ENCODE data around the gene ZC3HAV1L. TPM values are rescaled to one million over a fixed set of nuclear protein-coding genes. Genes with fewer than 3 reads are reported as not detected.

ZC3HAV1L gene
- polyA plus RNA-seq, 10 donors, result 12.2 to 21.1 (median 17.9) TPM

Other genes with a start within 250 kb of the ZC3HAV1L start
- under 1 TPM in 8 of 10 donors, not detected in 2; 0.04 to 0.20 (median 0.07) TPM for gene TMEM213, start 238.0 kb downstream of the ZC3HAV1L start, polyA plus RNA-seq (ENCODE audit: insufficient read length in 10 of 10)
- under 1 TPM in 8 of 10 donors, not detected in 2; 0.08 to 0.35 (median 0.21) TPM for gene ATP6V0A4, start 237.8 kb downstream of the ZC3HAV1L start, polyA plus RNA-seq (ENCODE audit: insufficient read length in 10 of 10)
- gene KIAA1549, start 54.7 kb downstream of the ZC3HAV1L start, polyA plus RNA-seq (ENCODE audit: insufficient read length in 10 of 10), result 10 to 100 TPM in 3 of 10 donors, 1 to 10 TPM in 7; 8.2 to 13.5 (median 9.8) TPM
- gene ZC3HAV1, start 73.7 kb upstream of the ZC3HAV1L start, polyA plus RNA-seq (ENCODE audit: insufficient read length in 10 of 10), result 10 to 100 TPM in 9 of 10 donors, 1 to 10 TPM in 1; 9.6 to 16.7 (median 12.9) TPM
- 10 to 100 TPM in 4 of 10 donors, 1 to 10 TPM in 6; 6.4 to 14.9 (median 9.0) TPM for gene UBN2, start 195.2 kb upstream of the ZC3HAV1L start, polyA plus RNA-seq (ENCODE audit: insufficient read length in 10 of 10)

Measured in muscle of back (tissue), 10 donors.